Esophagus mucosa (tissue), 1 donor: ENCODE measurements around the gene PIM1. TPM values are rescaled to one million over a fixed set of nuclear protein-coding genes. Genes with fewer than 3 reads are reported as not detected.
A peak's percentile ranks its signal among the peaks of the same experiment; 100 is the strongest.
"Not testable (repeated sequence)": the region's sequence is repeated elsewhere in the genome, so short reads cannot be mapped to it uniquely, and the experiment has no call there.

ENCODE experiments used
- ATAC-seq: fragments of 200-7000 bp; cut with Tn5 transposase; one replicate; pipeline ENCODE4 v1.9.1; 2020
- total RNA-seq: library from RNA; stranded (reverse); gene quantifications from one replicate; pipeline ENCODE4 v1.2.4, GENCODE V29; 2023
- donor health status: DM: yes; HTN: yes; CAD: no.

PIM1 gene
- 194 TPM for total RNA-seq

GRCh38 chr6:37169496-37170272 is at the start of gene PIM1:
TSS of gene PIM1 (plus strand) at chr6:37170152. CDS start at chr6:37170576, 424 bp downstream.
- ATAC-seq, result peak; percentile 91

- ATAC-seq, result no peak
These were observed 48.4 kb upstream of the PIM1 start for GRCh38 chr6:37121556-37121955.

GRCh38 chr6:37122861-37123260 is 47.1 kb upstream of the PIM1 start:
- no peak for ATAC-seq

GRCh38 chr6:37123957-37124729 is 45.8 kb upstream of the PIM1 start:
- no peak for ATAC-seq

GRCh38 chr6:37125774-37126492 is 44.0 kb upstream of the PIM1 start:
- ATAC-seq, result no peak

- ATAC-seq, result no peak
These were observed 43.4 kb upstream of the PIM1 start for GRCh38 chr6:37126493-37126958.

- no peak for ATAC-seq
These were observed 42.9 kb upstream of the PIM1 start for GRCh38 chr6:37126961-37127616.

GRCh38 chr6:37127961-37128862 is 41.7 kb upstream of the PIM1 start:
- no peak for ATAC-seq

GRCh38 chr6:37128863-37129443 is 41.0 kb upstream of the PIM1 start:
- ATAC-seq, result not testable (repeated sequence)

- no peak for ATAC-seq
These were observed 40.4 kb upstream of the PIM1 start for GRCh38 chr6:37129566-37129965.

GRCh38 chr6:37130704-37131103 is 39.2 kb upstream of the PIM1 start:
- ATAC-seq, result peak; percentile 78

GRCh38 chr6:37131104-37131959 is 38.6 kb upstream of the PIM1 start:
- ATAC-seq, result peak; percentile 55

GRCh38 chr6:37131960-37132253 is 38.0 kb upstream of the PIM1 start:
- no peak for ATAC-seq

- ATAC-seq, result no peak
These were observed 35.9 kb upstream of the PIM1 start for GRCh38 chr6:37134036-37134395.

- ATAC-seq, result peak; percentile 86
These were observed 35.4 kb upstream of the PIM1 start for GRCh38 chr6:37134396-37135191.

GRCh38 chr6:37135835-37136694 is 33.9 kb upstream of the PIM1 start:
- no peak for ATAC-seq

- ATAC-seq, result no peak
These were observed 33.1 kb upstream of the PIM1 start for GRCh38 chr6:37136821-37137200.
